Measurements from ENCODE around the gene KRT34.
"Not testable (repeated sequence)": the region's sequence is repeated elsewhere in the genome, so short reads cannot be mapped to it uniquely, and the experiment has no call there.

The KRT34 gene

GRCh38 chr17:41403404-41404023 lies 21.4 kb upstream of the KRT34 start:
- DNase-seq, result no peak

- no peak for DNase-seq
Observed at GRCh38 chr17:41402161-41402560, 20.1 kb upstream of the KRT34 start.

GRCh38 chr17:41396996-41397660 lies 15.0 kb upstream of the KRT34 start, which contains the start of gene KRT31:
Gene KRT31 (minus strand): TSS chr17:41397608. CDS start chr17:41397539, 69 bp downstream.
- no peak for DNase-seq

GRCh38 chr17:41396340-41396739 lies 14.2 kb upstream of the KRT34 start:
- DNase-seq, result no peak

GRCh38 chr17:41395611-41396010 lies 13.5 kb upstream of the KRT34 start:
- DNase-seq, result no peak

GRCh38 chr17:41395044-41395443 lies 12.9 kb upstream of the KRT34 start:
- not testable (repeated sequence) for DNase-seq

GRCh38 chr17:41394254-41394996 lies 12.3 kb upstream of the KRT34 start:
- DNase-seq, result no peak

- DNase-seq, result no peak
Observed at GRCh38 chr17:41393826-41394225, 11.7 kb upstream of the KRT34 start.

GRCh38 chr17:41393294-41393693 lies 11.2 kb upstream of the KRT34 start:
- DNase-seq, result no peak

GRCh38 chr17:41392278-41392677 lies 10.2 kb upstream of the KRT34 start:
- DNase-seq, result no peak

- no peak for DNase-seq
Observed at GRCh38 chr17:41391535-41391934, 9.4 kb upstream of the KRT34 start.

GRCh38 chr17:41390411-41390938 lies 8.4 kb upstream of the KRT34 start:
- DNase-seq, result no peak

GRCh38 chr17:41387670-41388069 lies 5.6 kb upstream of the KRT34 start:
- DNase-seq, result no peak

GRCh38 chr17:41386227-41386626 lies 4.1 kb upstream of the KRT34 start:
- no peak for DNase-seq

- no peak for DNase-seq
Observed at GRCh38 chr17:41383690-41384089, 1.6 kb upstream of the KRT34 start.

GRCh38 chr17:41382394-41382793 lies 288 bp upstream of the KRT34 start:
- no peak for DNase-seq

GRCh38 chr17:41380091-41380490 lies 2.0 kb downstream of the KRT34 start:
- not testable (repeated sequence) for DNase-seq

GRCh38 chr17:41377546-41377945 lies 4.6 kb downstream of the KRT34 start:
- no peak for DNase-seq

- no peak for DNase-seq
Observed at GRCh38 chr17:41369713-41370112, 12.4 kb downstream of the KRT34 start, which contains the start of gene KRT33B. Gene KRT33B (minus strand): TSS chr17:41369813. CDS start chr17:41369750, 63 bp downstream.

GRCh38 chr17:41369023-41369422 lies 13.1 kb downstream of the KRT34 start:
- DNase-seq, result no peak

- no peak for DNase-seq
Observed at GRCh38 chr17:41367426-41368075, 14.6 kb downstream of the KRT34 start.

GRCh38 chr17:41366070-41366469 lies 16.0 kb downstream of the KRT34 start:
- no peak for DNase-seq

- no peak for DNase-seq
Observed at GRCh38 chr17:41363881-41364280, 18.2 kb downstream of the KRT34 start.
